ENCODE results near the gene DAW1. TPM values are rescaled to one million over a fixed set of nuclear protein-coding genes. Genes with fewer than 3 reads are reported as not detected.

The DAW1 gene
- total RNA-seq, 1 donor from 2014 or later: 4.9 TPM

- Histone ChIP-seq H3K27ac (peak overlapping the region; percentile 9), H3K4me1 (no peaks in the 10 kb centered on the region), H3K36me3 (no peaks in the 10 kb centered on the region), H3K4me3 (no peak overlapping the region), H3K9me3 (no peaks in the 10 kb centered on the region), H3K27me3 (ENCODE audit: low read depth) (no peaks in the 10 kb centered on the region)
- ATAC-seq: peak in 1 of 2 donors; percentile 72
- no peak for DNase-seq
- no peak for TF ChIP-seq CTCF (IDR thresholded peaks at IDR 0.05)
- intact Hi-C loops (cut with DNase I): no loop called here
Measured at GRCh38 chr2:227881866-227882517, 10.6 kb downstream of the DAW1 start.

GRCh38 chr2:227884511-227884947, 13.1 kb downstream of the DAW1 start:
- peak; percentile 82 for TF ChIP-seq CTCF (IDR thresholded peaks at IDR 0.05)
- H3K27me3 ChIP-seq (ENCODE audit: low read depth): no peaks in the 10 kb centered on the region
- peak; percentile 83 to 91 for ATAC-seq
- intact Hi-C loops (cut with DNase I): no loop called here
- no peak overlapping the region for H3K27ac ChIP-seq
- no peaks in the 10 kb centered on the region for H3K9me3 ChIP-seq
- H3K4me3 ChIP-seq: no peak overlapping the region
- H3K4me1 ChIP-seq: no peaks in the 10 kb centered on the region
- peak; percentile 84 for DNase-seq
- no peaks in the 10 kb centered on the region for H3K36me3 ChIP-seq

- Histone ChIP-seq H3K4me1 (no peaks in the 10 kb centered on the region), H3K4me3 (no peak overlapping the region), H3K36me3 (no peaks in the 10 kb centered on the region), H3K27me3 (ENCODE audit: low read depth) (no peaks in the 10 kb centered on the region), H3K27ac (no peak overlapping the region), H3K9me3 (no peaks in the 10 kb centered on the region)
- ATAC-seq (no peak), DNase-seq (no peak)
- intact Hi-C loops (cut with DNase I): no loop called here
- no peak for TF ChIP-seq CTCF (IDR thresholded peaks at IDR 0.05)
Measured at GRCh38 chr2:227886149-227886548, 14.7 kb downstream of the DAW1 start.

GRCh38 chr2:227888289-227888688, 16.9 kb downstream of the DAW1 start:
- ATAC-seq (peak; percentile 17 to 55), DNase-seq (no peak)
- TF ChIP-seq CTCF (IDR thresholded peaks at IDR 0.05): no peak
- Histone ChIP-seq H3K36me3 (no peaks in the 10 kb centered on the region), H3K4me3 (no peak overlapping the region), H3K27me3 (ENCODE audit: low read depth) (no peaks in the 10 kb centered on the region), H3K27ac (no peak overlapping the region), H3K4me1 (no peaks in the 10 kb centered on the region), H3K9me3 (no peaks in the 10 kb centered on the region)
- intact Hi-C loops (cut with DNase I): no loop called here

GRCh38 chr2:227889336-227889735, 17.9 kb downstream of the DAW1 start:
- DNase-seq (no peak), ATAC-seq (no peak)
- Histone ChIP-seq H3K36me3 (no peaks in the 10 kb centered on the region), H3K4me1 (no peaks in the 10 kb centered on the region), H3K27me3 (ENCODE audit: low read depth) (no peaks in the 10 kb centered on the region), H3K27ac (no peak overlapping the region), H3K9me3 (no peaks in the 10 kb centered on the region), H3K4me3 (no peak overlapping the region)
- intact Hi-C loops (cut with DNase I): no loop called here
- TF ChIP-seq CTCF (IDR thresholded peaks at IDR 0.05): no peak

Measured in lower lobe of right lung (tissue), 2 donors.